ENCODE results near the gene EPHB3. TPM values are rescaled to one million over a fixed set of nuclear protein-coding genes. Genes with fewer than 3 reads are reported as not detected.
A peak's percentile ranks its signal among the peaks of the same experiment; 100 is the strongest.

EPHB3 gene
- total RNA-seq, 4 donors from 2014 or later: 6.0 to 59.4 (median 17.2) TPM

- Histone ChIP-seq H3K27ac (peak overlapping the region in 2 of 4 donors; percentile 25 to 41), H3K36me3 (no peaks in the 10 kb centered on the region), H3K27me3 (peaks cover 0 to 17% of the 10 kb centered on the region in 2 donors), H3K4me1 (peaks cover 0 to 12% (median 4%) of the 10 kb centered on the region in 4 donors), H3K4me3 (peak overlapping the region; percentile 28 to 54 (median 46)), H3K9me3 (no peaks in the 10 kb centered on the region)
- no peak for TF ChIP-seq CTCF (IDR thresholded peaks at IDR 0.05)
- TF ChIP-seq POLR2A (IDR thresholded peaks at IDR 0.05): no peak
- no peak for DNase-seq
Observed at GRCh38 chr3:184524981-184525336, 36.6 kb upstream of the EPHB3 start.

DNA sequence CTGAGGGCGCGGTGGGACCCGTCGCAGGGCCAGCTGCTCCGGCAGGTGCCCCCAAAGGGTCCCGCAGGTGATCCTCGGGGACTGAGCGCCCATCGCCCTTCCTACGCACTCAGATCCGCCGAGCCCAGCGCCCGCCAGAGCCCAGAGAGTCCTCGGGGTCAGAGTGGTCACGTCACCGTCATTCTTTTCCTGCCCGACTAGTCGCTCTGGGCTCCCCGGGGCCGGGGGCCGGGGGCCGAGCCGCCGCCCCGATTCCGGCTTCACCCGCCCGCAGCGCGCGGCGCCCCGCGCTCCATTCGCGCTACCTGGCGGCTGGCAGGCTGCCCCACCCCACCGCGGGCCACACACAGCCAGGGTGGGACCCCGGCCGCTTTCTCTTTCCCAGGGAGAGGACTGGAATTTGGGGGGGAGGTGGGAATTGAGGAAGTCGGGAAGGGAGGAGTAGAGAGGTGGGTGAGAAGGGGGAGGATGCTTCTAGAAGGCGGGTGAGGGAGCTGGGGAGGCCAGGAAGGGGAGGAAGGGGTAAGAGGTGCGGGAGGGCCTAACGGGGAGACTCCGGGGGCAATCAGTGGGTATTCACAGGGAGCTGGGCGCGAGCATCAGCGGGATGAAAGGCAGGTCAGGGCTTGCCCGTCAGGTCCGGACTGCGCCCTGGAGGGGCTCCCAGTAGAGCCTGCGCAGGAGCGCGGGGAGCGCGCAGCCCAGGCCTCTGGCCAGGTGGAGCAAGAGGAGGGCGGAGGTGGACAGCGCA lies 36.1 kb upstream of the EPHB3 start:
- peak overlapping the region in 2 of 4 donors; percentile 25 to 41 for H3K27ac ChIP-seq

GRCh38 chr3:184526088-184526433 lies 35.5 kb upstream of the EPHB3 start:
- DNase-seq: no peak
- Histone ChIP-seq H3K27ac (no peak overlapping the region), H3K36me3 (no peaks in the 10 kb centered on the region), H3K9me3 (no peaks in the 10 kb centered on the region), H3K27me3 (peaks cover 0 to 17% of the 10 kb centered on the region in 2 donors), H3K4me3 (peak overlapping the region in 2 of 4 donors; percentile 45 to 47), H3K4me1 (peaks cover 0 to 12% (median 4%) of the 10 kb centered on the region in 4 donors)
- no peak for TF ChIP-seq CTCF (IDR thresholded peaks at IDR 0.05)
- no peak for TF ChIP-seq POLR2A (IDR thresholded peaks at IDR 0.05)

More for the DNA sequence above, 36.1 kb upstream of the EPHB3 start:
- no peak for DNase-seq
- TF ChIP-seq POLR2A (IDR thresholded peaks at IDR 0.05): no peak
- no peak for TF ChIP-seq CTCF (IDR thresholded peaks at IDR 0.05)
- Histone ChIP-seq H3K4me1 (peaks cover 0 to 12% (median 4%) of the 10 kb centered on the region in 4 donors), H3K9me3 (no peaks in the 10 kb centered on the region), H3K27me3 (peaks cover 0 to 17% of the 10 kb centered on the region in 2 donors), H3K36me3 (no peaks in the 10 kb centered on the region), H3K4me3 (peak overlapping the region; percentile 28 to 54 (median 46))

DNA sequence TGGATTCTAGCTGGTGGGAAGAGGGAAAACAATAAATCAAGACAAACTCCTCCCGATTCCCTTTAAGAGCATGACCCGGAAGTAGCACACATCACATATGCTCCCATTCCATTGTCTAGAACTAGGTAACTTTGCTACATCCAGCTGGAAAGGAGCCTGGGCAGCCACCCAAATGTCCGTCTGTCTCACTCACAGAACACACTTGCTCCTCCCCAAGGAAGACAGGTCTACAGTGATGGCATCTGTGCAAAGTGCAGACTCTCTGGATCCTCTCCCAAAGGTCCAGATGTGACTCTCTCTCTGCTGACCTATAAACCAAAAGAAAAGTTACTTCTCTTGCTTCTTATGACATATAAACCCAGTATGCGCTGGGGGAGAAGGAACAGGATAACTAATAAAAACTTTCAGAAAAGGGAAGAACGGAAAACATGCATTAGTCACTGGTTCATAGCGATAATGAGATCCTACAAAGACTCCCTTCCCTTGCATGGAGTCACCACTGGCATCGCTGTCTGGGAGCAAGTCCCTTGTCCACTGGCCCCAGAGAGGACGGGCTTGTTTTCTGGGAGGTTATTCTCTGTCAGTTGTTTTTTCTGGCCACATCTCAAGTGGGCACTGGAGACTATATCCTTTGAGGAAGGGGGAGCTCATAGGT lies 29.8 kb upstream of the EPHB3 start:
- no peaks in the 10 kb centered on the region for H3K36me3 ChIP-seq
- no peak overlapping the region for H3K27ac ChIP-seq
- no peak for TF ChIP-seq POLR2A (IDR thresholded peaks at IDR 0.05)
- H3K27me3 ChIP-seq: no peaks in the 10 kb centered on the region
- peak in 1 of 3 donors; percentile 37 for DNase-seq
- H3K4me3 ChIP-seq: no peak overlapping the region
- no peaks in the 10 kb centered on the region for H3K9me3 ChIP-seq
- no peaks in the 10 kb centered on the region for H3K4me1 ChIP-seq

- no peak for DNase-seq
- TF ChIP-seq CTCF (IDR thresholded peaks at IDR 0.05) (no peak), POLR2A (IDR thresholded peaks at IDR 0.05) (no peak)
- no peaks in the 10 kb centered on the region for H3K27me3 ChIP-seq
Observed at GRCh38 chr3:184532940-184533732, 28.4 kb upstream of the EPHB3 start.

More at GRCh38 chr3:184532940-184533732, 28.4 kb upstream of the EPHB3 start:
- Histone ChIP-seq H3K36me3 (no peaks in the 10 kb centered on the region), H3K9me3 (no peaks in the 10 kb centered on the region), H3K4me1 (no peaks in the 10 kb centered on the region), H3K4me3 (no peak overlapping the region), H3K27ac (no peak overlapping the region)
